Right hindlimb (tissue), 1 donor: Measurements from ENCODE around the gene STPG2.

ENCODE experiments used
- DNase-seq: peaks from one replicate; pipeline ENCODE4 v3.0.0-alpha.2; 2018

STPG2 gene

GRCh38 chr4:98143001-98143899 lies at the start of gene STPG2:
Gene STPG2 (minus strand): TSS chr4:98143476.
- DNase-seq, result peak; percentile 89

GRCh38 chr4:98185279-98185678 lies 42.0 kb upstream of the STPG2 start:
- no peak for DNase-seq

GRCh38 chr4:98181809-98182208 lies 38.5 kb upstream of the STPG2 start:
- DNase-seq, result no peak

GRCh38 chr4:98179951-98180350 lies 36.7 kb upstream of the STPG2 start:
- no peak for DNase-seq

GRCh38 chr4:98176531-98176930 lies 33.3 kb upstream of the STPG2 start:
- no peak for DNase-seq

- no peak for DNase-seq
Measured at GRCh38 chr4:98170035-98170434, 26.8 kb upstream of the STPG2 start.

GRCh38 chr4:98166731-98167041 lies 23.4 kb upstream of the STPG2 start:
- DNase-seq, result no peak

GRCh38 chr4:98166025-98166730 lies 22.9 kb upstream of the STPG2 start:
- no peak for DNase-seq

- no peak for DNase-seq
Measured at GRCh38 chr4:98162696-98163095, 19.4 kb upstream of the STPG2 start.

GRCh38 chr4:98151145-98151924 lies 8.1 kb upstream of the STPG2 start:
- DNase-seq, result no peak

GRCh38 chr4:98150092-98150761 lies 7.0 kb upstream of the STPG2 start:
- no peak for DNase-seq

GRCh38 chr4:98148856-98149255 lies 5.6 kb upstream of the STPG2 start:
- DNase-seq, result no peak

- DNase-seq, result no peak
Measured at GRCh38 chr4:98126141-98126540, 17.1 kb downstream of the STPG2 start.

GRCh38 chr4:98125585-98125984 lies 17.7 kb downstream of the STPG2 start:
- DNase-seq, result no peak

GRCh38 chr4:98117363-98117762 lies 25.9 kb downstream of the STPG2 start:
- no peak for DNase-seq

- no peak for DNase-seq
Measured at GRCh38 chr4:98113012-98113411, 30.3 kb downstream of the STPG2 start.

- no peak for DNase-seq
Measured at GRCh38 chr4:98110929-98111328, 32.3 kb downstream of the STPG2 start.

GRCh38 chr4:98110214-98110613 lies 33.1 kb downstream of the STPG2 start:
- no peak for DNase-seq

GRCh38 chr4:98102660-98103059 lies 40.6 kb downstream of the STPG2 start:
- DNase-seq, result no peak

- no peak for DNase-seq
Measured at GRCh38 chr4:98101988-98102387, 41.3 kb downstream of the STPG2 start.

GRCh38 chr4:98098764-98099163 lies 44.5 kb downstream of the STPG2 start:
- no peak for DNase-seq

GRCh38 chr4:98094118-98094517 lies 49.2 kb downstream of the STPG2 start:
- no peak for DNase-seq

GRCh38 chr4:98093662-98094061 lies 49.6 kb downstream of the STPG2 start:
- DNase-seq, result no peak
